HG03457 (cell line): ENCODE measurements around the gene DUOXA1.

Experiments used
- ATAC-seq: cut with Tn5 transposase; IDR thresholded peaks from one replicate; pipeline ENCODE4 v1.9.1; 2021; ENCODE audit warnings: moderate number of reproducible peaks; ENCODE audit not compliant: unreplicated experiment

The DUOXA1 gene, protein sequence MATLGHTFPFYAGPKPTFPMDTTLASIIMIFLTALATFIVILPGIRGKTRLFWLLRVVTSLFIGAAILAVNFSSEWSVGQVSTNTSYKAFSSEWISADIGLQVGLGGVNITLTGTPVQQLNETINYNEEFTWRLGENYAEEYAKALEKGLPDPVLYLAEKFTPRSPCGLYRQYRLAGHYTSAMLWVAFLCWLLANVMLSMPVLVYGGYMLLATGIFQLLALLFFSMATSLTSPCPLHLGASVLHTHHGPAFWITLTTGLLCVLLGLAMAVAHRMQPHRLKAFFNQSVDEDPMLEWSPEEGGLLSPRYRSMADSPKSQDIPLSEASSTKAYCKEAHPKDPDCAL

GRCh38 chr15:45129651-45130129, at the start of gene DUOXA1, which contains the start of gene DUOX1:
TSS of gene DUOXA1 (minus strand) at chr15:45129879. CDS start at chr15:45123014, 6,865 bp downstream.
TSS of gene DUOX1 (plus strand) at chr15:45129994. CDS start at chr15:45131967, 1,973 bp downstream.
- no peak for ATAC-seq

DNA sequence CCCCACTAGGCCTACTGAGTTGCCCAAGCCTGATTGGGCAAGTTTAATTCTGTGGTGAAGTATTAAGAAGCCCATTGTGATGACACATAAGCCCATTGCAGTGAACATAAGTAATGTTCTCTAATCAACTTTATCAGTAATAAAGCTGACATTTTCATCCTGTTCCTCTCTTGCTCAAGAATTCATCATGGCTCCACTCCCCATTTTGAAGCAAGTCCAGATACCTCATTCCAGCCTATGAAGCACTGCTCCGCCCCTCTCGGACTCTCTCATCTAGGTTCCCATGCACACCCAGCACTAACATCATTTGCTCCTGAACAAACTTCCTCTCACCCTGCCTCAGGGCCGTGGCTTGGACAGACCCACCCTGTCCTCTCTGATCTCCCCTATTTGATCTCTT, 47.6 kb upstream of the DUOXA1 start:
- no peak for ATAC-seq

- ATAC-seq = no peak
Measured at GRCh38 chr15:45174577-45174976, 44.9 kb upstream of the DUOXA1 start.

DNA sequence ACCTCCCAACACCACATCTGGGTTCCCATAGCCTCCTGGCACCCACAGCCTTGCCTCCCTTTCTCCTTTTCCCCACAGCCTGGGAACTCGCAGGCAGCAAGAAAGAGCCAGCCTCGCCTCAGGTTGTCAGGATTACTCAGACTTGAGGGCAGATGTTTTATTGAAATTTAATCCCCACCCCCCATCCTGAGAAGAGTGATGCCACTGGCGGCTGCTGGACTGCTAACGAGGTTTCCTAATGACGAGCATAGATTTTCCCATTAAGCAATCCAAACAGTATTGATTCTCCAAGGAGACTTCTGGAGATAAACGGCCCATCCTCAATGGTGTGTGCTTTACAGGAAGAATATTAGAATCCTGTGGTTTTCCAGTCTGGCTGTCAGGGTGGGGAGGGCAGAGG, 44.4 kb upstream of the DUOXA1 start:
- no peak for ATAC-seq

DNA sequence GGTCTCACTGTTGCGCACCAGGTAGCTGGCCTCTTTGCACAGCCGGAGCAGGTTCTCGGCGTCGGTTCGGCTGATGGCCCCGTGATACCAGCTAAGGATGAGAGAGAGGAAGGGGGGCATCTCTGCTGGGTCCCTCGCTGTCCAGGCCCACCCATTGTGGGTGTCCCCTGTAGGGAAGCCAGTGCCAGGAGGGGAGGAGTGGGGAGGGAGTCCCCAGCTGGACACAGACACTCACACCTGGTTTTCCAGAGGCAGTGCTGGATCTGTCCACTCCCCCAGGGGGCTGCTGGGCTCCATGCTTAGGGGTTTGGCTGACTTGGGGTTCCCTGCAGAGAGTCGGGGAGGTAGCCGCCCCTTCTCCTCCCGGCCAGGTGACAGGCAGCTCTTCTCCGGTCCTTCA, 42.2 kb upstream of the DUOXA1 start:
- no peak for ATAC-seq

GRCh38 chr15:45169608-45170480, 40.2 kb upstream of the DUOXA1 start:
- ATAC-seq = no peak

DNA sequence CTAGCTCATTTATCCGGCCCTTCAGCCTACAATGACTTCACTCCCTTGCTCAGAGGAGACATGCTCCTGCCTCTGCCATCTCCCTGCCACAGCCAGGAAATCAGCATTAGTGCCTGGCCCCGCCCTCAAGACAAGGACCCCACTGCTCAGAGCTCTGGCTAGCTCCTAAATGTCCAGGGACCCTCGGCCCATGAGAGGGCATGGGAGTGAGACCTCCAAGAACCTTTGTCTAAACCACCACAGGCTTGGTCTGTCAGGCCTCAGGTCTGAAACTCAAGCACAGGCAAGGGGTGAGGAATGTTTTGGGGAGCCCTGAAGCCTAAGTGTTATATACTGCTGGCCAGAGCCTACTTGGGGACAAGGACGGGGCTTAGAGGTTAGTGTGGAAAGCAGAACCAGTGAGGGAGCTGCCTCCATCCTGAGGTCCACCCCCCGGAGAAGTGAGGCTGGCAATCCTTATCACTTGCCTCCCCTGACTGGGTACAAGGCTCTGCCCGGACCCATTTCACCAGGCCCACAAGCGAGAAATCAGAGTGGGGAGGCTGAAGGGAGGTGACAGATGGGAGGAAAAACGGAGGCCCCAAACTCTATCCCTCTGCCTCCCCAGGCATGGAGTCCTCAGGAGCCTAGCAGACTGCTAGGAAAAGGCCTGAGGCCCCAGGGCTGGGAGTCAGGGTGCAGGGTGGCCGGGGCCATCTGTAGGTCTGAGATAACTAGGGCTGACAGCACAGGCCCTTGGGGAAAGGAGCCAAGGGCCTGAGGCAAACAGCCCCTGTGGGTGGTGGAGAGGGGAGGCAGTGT, 39.3 kb upstream of the DUOXA1 start:
- no peak for ATAC-seq

- no peak for ATAC-seq
Measured at GRCh38 chr15:45168286-45168685, 38.6 kb upstream of the DUOXA1 start.

DNA sequence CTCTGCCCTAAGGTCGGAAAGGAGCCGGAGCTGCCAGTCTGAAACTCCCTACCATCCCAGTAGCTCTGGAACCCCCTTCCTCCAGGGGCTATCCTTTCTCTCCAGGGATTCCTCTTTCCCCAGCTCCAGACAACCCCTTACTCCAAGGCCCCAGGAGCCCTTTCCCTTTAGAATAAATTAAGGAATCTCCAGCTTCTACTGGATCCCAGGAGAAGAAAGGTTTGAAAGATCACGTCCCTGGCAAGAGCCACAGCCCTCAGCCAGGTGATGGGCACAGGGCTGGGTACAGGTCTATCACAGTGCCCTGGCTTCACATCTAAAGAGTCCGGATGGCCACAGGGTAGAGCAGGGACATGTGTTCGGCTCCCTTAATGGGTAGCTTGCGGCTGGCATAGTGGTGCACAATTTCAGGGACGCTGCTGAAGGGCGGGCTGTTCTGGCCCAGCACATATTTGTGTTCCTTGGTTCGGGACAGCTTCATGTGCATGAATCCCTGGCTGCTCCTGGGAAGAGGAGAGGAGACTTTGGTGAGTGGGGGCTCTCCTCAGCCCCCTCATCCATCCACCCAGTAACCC, 38.0 kb upstream of the DUOXA1 start:
- ATAC-seq = no peak

- peak; percentile 82 for ATAC-seq
Measured at GRCh38 chr15:45166834-45167630, 37.4 kb upstream of the DUOXA1 start.

- no peak for ATAC-seq
Measured at GRCh38 chr15:45165536-45165935, 35.9 kb upstream of the DUOXA1 start.

GRCh38 chr15:45164914-45165313, 35.2 kb upstream of the DUOXA1 start:
- no peak for ATAC-seq

- no peak for ATAC-seq
Measured at GRCh38 chr15:45163508-45163856, 33.8 kb upstream of the DUOXA1 start.

GRCh38 chr15:45162771-45163507, 33.3 kb upstream of the DUOXA1 start:
- ATAC-seq = no peak

DNA sequence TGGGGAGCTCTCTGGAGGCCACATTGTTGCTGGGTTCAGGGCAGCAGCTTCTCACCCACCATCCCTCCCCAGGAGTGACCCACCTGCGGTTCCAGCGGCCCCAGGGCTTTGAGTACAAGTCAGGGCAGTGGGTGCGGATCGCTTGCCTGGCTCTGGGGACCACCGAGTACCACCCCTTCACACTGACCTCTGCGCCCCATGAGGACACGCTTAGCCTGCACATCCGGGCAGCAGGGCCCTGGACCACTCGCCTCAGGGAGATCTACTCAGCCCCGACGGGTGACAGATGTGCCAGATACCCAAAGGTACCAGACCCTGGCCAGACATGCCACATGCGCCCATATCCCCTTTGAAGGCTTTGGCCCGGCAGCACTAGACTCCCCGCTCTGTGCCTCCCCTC, 32.0 kb upstream of the DUOXA1 start:
- no peak for ATAC-seq

DNA sequence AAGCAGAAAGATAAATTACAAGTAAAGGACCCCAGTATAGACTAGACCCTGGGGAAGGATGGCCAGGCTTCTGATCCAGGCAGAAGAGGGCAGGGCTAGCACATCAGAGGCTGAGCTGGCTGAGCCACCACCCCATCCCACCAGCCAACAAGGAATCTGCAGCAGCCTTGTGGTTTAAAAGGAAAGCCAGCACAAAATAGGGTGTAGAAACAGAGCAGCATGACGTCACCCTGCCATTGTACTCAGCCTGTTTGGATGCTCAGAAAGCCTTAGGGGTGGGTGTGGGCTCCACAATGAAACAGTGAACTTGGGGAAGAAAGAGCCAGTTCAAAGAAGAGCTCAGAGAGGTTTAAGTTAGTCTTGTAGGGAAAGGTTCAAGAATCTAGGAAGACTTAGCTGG, 28.3 kb upstream of the DUOXA1 start:
- no peak for ATAC-seq

DNA sequence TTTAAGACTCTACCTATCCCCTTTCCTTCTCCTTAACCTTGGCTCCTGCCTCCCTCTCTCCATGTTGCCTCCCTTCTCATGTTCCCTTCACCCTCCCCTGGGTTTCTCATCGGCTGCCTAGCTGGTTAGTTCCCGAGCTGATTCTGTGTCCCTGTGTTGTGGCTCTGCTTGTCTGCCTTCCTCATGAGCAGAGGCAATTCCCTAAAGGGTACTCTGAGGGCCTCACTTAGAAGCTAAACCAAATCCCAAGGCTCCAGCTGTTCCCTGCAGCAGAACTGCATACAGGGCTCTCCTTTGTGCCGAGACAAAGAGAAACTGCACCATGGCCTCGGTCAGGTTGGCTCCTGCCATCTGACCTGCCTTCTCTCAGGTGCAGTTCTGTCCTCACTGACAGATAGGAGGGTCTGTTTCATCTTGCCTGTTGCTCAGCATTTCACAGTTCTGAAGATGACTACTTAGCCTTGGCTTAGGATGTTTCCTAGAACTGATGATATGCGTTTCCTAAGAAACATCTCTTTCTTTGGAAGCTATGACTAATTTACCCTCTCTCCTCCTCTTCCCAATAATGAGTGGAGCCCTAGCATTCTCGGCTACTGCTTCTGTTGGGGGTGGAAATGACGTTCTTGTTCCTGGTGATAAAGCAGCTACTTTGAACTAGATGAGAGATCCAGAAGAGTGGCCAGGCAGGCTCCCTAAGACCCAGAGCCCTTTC, 27.2 kb upstream of the DUOXA1 start:
- ATAC-seq = no peak

- no peak for ATAC-seq
Measured at GRCh38 chr15:45155739-45156138, 26.1 kb upstream of the DUOXA1 start.
